SU-DHL-6 (cell line): ENCODE measurements around the gene FUNDC2.
A peak's percentile ranks its signal among the peaks of the same experiment; 100 is the strongest.

Source experiments
- CTCF ChIP-seq: fragments of 200-600 bp; sonication (generic); IDR thresholded peaks from one replicate; pipeline ENCODE4 v1.5.1; 2017; ENCODE audit warnings: antibody characterized with exemption, mild to moderate bottlenecking, low read length, moderate library complexity; ENCODE audit not compliant: insufficient read depth, poor library complexity, severe bottlenecking
- EZH2phosphoT487 ChIP-seq: fragments of 200-600 bp; sonication (generic), shearing (Covaris generic); conservative IDR thresholded peaks from 2 replicates; pipeline ENCODE4 v1.6.1; 2018; ENCODE audit warnings: mild to moderate bottlenecking, antibody characterized with exemption, low read length, moderate library complexity, mixed read lengths

- TF ChIP-seq EZH2phosphoT487, result no peak
- peak; percentile 74 for TF ChIP-seq CTCF
Observed at GRCh38 chrX:155094468-155095061, 67.9 kb downstream of the FUNDC2 start.
